ENCODE data around the gene CLIC5.

Gene CLIC5

DNA sequence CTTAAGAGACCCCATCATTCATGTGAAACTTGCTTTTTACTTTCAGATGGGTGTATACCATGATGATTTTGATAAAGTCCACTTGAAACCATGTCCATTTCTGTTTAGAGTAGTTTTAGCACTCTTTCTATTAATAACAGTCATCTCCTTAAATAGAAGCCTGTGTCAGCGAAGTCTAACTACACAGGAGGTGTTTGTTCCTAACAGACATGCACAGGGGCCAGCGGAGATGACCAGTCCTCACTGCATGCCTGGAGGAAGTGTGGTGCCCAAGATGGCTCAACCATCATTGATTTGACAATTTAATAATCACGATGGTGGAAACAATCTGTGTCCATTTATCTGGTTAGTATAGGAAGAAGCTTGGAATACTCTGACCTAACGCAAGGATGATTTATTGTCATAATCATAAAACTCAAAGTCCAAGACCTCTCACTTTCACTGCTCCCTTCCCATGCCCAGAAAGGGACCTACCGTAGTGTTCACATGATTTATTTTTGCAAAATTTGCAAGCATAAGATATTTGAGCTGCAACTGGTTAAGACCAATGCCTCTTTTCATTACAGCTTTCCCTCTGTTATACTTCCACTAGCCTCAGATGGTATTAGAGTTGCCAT lies 31.0 kb upstream of the CLIC5 start:
- Mint-ChIP-seq H3K27me3 (no peaks in the 10 kb centered on the region), H3K27ac (no peak overlapping the region), H3K4me1 (peaks cover 17% of the 10 kb centered on the region), H3K9me3 (peaks cover 3% of the 10 kb centered on the region), H3K4me3 (no peak overlapping the region), H3K36me3 (ENCODE audit: low read depth) (no peaks in the 10 kb centered on the region)
- no peak for ATAC-seq
- no peak for DNase-seq

DNA sequence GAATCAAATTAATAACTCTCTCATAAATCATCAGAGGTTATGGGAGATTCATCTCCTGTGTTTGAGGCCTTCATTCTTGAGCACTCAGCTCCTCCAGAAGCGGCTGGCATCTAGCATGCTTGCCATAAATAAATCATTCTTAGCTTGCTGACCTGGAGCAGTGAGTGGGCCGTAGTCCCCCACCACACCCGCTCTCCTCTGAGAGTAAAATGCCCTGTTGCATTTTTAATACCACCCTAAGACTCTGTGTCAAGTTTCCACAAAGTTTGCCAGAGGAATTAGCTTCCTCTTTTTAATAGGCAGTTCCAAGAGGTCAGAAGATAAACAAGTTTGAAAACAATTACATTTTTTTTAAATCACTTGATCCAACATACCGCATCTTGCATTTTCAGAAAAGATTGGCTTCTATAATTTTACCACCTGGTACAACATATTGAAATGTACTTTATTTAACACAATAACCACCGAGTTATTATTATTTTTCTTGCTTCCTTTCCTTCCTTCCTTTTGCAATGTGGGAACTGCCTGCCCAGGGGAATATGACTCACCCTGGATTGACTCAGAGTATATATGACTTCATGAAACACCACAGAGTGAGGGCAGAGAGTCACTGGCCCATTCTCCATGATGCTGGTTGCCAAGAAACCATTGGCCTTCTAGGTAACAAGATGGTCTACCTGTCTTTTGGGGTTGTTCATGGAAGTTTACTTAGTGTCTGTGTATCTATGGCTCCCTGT lies 29.4 kb upstream of the CLIC5 start:
- DNase-seq, result no peak
- no peaks in the 10 kb centered on the region for H3K36me3 Mint-ChIP-seq (ENCODE audit: low read depth)

DNA sequence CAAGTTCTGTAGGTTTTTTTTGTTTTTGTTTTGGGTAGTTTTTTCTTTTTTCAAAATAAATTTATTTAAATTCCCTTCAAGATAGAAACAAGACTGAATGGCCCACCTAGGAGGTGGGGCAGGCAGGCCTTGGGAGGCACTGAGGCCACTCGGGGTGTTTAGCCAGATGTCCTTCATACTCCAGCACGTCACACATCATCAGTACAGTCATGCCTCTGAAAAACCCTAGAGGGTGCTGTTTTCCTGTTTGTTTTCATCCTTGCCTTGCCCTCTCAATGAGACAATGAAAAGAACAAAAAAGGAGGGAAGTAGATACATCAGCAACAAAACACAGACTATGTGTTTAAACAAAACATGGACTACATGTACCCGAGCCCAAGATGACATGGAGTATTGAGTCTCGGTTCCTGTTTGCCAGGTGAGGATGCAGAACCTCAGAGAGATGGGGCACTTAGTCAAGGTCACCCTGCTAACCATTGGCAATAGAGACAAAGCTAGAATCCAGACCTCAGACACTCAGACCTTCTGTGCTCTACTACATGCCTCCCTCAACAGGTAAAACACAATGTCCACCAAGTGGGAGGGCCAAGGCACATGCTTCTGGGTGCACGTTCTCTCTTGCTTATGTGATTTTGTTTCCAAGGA lies 26.8 kb upstream of the CLIC5 start:
- H3K4me3 Mint-ChIP-seq, result no peak overlapping the region
- no peak for DNase-seq
- peaks cover 14% of the 10 kb centered on the region for H3K4me1 Mint-ChIP-seq
- H3K36me3 Mint-ChIP-seq (ENCODE audit: low read depth), result no peaks in the 10 kb centered on the region
- no peaks in the 10 kb centered on the region for H3K27me3 Mint-ChIP-seq
- no peak for ATAC-seq
- peaks cover 3% of the 10 kb centered on the region for H3K9me3 Mint-ChIP-seq
- H3K27ac Mint-ChIP-seq, result no peak overlapping the region

More for the DNA sequence above, 29.4 kb upstream of the CLIC5 start:
- Mint-ChIP-seq H3K27me3 (no peaks in the 10 kb centered on the region), H3K9me3 (peaks cover 3% of the 10 kb centered on the region), H3K27ac (peak overlapping the region; percentile 70), H3K4me3 (peak overlapping the region; percentile 16), H3K4me1 (peaks cover 14% of the 10 kb centered on the region)
- peak; percentile 91 for ATAC-seq

DNA sequence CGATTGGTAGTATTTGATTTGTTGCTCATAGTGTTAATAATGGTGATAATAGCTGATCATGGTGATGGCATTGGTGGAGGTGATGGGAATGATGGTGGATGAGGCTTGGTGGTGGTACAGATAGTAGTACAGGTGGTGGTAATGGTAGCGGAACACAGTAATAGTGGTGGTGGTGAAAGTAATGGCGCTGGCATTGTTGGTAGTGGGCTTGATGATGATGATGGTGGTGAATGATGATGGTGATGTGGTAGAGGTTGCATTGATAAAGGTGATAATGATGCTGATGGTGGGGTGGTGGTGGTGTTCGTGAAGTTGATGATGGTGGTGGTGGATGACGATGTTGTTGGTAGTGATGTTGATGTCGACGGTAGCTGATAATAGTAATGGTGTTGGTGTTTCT lies 24.6 kb upstream of the CLIC5 start:
- Mint-ChIP-seq H3K27me3 (no peaks in the 10 kb centered on the region), H3K4me1 (peaks cover 6% of the 10 kb centered on the region), H3K36me3 (ENCODE audit: low read depth) (no peaks in the 10 kb centered on the region), H3K4me3 (no peak overlapping the region), H3K9me3 (peaks cover under 1% of the 10 kb centered on the region), H3K27ac (no peak overlapping the region)
- ATAC-seq, result no peak
- no peak for DNase-seq

DNA sequence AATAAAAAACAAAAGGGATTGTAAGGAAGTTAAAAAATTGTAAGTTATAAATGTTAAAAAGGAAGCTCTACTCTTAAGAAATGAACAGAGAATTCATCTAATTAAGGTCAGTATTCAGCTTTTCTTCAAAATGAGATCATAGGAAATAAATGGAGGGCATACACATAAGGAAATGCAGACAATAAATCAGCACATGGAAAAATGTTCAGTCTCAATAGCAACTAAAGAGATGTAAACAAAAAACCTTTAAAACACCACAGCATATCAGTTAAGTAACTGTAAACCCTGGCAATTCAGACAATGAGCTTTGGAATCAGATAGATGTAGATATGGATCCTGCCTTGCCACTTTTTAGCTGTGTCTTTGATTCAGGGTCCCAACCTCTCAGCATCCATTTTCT lies 24.0 kb upstream of the CLIC5 start:
- Mint-ChIP-seq H3K9me3 (no peaks in the 10 kb centered on the region), H3K4me3 (no peak overlapping the region), H3K4me1 (no peaks in the 10 kb centered on the region), H3K36me3 (ENCODE audit: low read depth) (no peaks in the 10 kb centered on the region), H3K27me3 (no peaks in the 10 kb centered on the region), H3K27ac (no peak overlapping the region)
- DNase-seq, result no peak
- ATAC-seq, result no peak

DNA sequence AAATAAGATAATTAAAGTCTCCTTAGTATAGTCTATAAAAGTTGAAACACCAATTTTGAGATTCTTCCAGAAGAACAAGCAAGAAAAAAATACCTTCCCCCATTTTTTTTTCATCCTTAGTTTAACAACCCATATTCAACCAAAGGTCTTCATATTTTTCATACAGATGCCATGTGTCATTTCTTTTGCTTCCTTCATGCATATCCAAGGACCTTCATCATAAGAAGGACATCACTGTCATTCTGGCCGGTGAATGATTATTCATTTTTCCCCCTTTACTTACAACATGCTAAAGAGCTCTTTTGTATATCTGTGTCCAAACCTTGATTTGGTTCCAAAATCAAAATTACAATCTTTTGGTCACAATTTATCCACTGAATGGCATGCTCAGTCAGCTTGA lies 21.3 kb upstream of the CLIC5 start:
- no peak for DNase-seq
- no peak for ATAC-seq
- H3K27ac Mint-ChIP-seq, result no peak overlapping the region
- H3K27me3 Mint-ChIP-seq, result no peaks in the 10 kb centered on the region
- H3K9me3 Mint-ChIP-seq, result no peaks in the 10 kb centered on the region
- no peak overlapping the region for H3K4me3 Mint-ChIP-seq
- no peaks in the 10 kb centered on the region for H3K4me1 Mint-ChIP-seq
- H3K36me3 Mint-ChIP-seq (ENCODE audit: low read depth), result no peaks in the 10 kb centered on the region

DNA sequence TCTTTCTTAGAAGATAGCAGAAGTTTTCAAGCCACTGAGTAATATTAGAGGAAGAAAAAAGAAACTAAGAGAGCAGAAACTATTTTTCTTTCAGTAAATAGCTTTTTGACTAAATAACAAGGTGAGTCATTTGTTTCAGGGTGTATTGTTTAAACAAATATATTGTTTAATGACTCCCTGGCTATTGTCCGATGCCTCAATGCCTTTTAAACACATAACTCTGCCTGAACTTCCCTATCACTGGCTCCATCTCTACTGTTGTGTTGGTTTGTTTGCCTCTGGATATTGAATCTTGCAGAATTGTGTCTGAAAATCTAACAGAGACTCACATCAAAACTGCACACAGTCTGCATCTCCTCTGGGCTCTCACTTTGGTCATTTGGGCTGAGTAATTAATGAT lies 19.6 kb upstream of the CLIC5 start:
- Mint-ChIP-seq H3K27me3 (no peaks in the 10 kb centered on the region), H3K4me3 (no peak overlapping the region), H3K4me1 (no peaks in the 10 kb centered on the region), H3K9me3 (no peaks in the 10 kb centered on the region), H3K27ac (no peak overlapping the region), H3K36me3 (ENCODE audit: low read depth) (no peaks in the 10 kb centered on the region)
- ATAC-seq (no peak), DNase-seq (no peak)

DNA sequence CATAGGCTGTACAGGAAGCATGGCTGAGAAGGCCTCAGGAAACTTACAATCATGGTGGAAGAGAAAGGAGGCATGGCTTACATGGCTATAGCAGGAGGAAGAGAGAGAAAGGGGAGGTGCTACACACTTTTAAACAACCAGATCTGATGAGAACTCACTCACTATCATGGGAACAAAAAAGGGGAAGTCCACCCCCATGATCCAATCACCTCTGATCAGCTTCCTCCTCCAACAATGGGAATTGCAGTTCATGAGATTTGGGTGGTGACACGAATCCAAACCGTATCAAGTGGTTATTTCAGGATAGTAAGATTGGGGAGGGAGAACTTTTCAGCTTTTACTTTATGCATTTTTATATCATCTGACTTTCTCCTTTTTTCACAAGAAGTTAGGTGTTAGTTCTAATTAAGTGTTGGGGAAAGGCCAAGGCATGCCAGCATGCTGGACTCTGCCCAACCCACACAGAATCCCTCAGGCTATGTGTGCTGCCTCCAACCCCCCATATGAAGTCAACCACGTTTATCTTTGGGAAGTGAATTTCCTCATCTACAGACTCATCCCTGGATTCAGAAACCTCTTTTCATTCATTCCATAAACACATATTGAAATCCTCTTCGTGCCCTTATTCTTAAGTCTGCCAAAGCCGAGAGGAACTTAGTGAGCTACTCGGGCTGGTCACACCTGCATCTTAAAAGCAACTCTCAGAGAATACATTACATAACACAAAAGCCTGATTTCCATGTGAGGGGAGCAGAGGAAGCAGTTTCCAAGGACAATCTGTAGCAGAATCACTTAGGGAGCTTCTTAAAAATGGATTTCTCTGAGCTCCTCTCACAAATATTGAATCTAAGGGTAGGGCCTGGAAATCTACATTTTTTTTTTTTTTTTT lies 16.7 kb upstream of the CLIC5 start:
- Mint-ChIP-seq H3K4me1 (no peaks in the 10 kb centered on the region), H3K36me3 (ENCODE audit: low read depth) (no peaks in the 10 kb centered on the region), H3K27me3 (no peaks in the 10 kb centered on the region), H3K9me3 (no peaks in the 10 kb centered on the region), H3K27ac (no peak overlapping the region), H3K4me3 (no peak overlapping the region)
- no peak for DNase-seq
- ATAC-seq, result no peak

DNA sequence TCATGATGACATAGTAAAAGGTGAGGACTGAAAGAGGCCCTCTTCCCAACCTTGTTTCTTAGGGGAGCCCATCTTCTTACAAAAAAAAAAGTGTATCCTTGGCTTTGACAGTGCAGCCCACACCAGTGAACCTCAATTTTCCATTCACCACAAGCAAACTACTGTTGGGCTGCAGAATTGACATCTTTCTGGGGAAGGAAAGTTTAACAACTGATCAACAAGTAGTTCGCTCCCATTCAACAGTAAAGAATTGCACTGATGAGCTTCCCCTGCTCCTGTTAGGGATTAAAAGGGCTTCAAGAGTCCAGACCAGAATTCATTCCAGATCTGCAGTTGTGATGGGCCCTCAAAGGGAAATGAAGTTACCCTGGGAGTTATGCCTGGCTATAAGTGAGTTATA lies 13.9 kb upstream of the CLIC5 start:
- DNase-seq (no peak), ATAC-seq (no peak)
- Mint-ChIP-seq H3K4me3 (no peak overlapping the region), H3K36me3 (ENCODE audit: low read depth) (no peaks in the 10 kb centered on the region), H3K27me3 (no peaks in the 10 kb centered on the region), H3K27ac (no peak overlapping the region), H3K4me1 (no peaks in the 10 kb centered on the region), H3K9me3 (no peaks in the 10 kb centered on the region)

DNA sequence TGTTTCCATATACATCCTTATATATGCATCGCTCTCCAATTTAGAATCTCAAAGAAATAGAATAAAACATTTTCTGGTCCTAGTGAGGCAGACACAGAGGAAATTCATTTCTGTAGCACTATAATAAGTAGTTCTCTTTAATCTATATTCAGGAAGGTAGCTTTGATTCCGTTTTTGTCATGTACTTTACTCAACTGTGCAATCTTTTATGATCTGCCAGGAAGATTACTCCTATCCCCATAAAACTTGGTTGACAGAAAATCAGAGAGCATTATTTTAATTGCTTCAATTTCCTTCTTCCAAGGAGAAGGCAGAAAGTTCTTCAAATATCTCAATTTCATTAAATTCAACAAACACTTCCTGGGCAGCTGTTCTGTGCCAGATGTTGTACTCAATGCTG lies 10.6 kb upstream of the CLIC5 start:
- Mint-ChIP-seq H3K4me1 (peaks cover 7% of the 10 kb centered on the region), H3K9me3 (no peaks in the 10 kb centered on the region), H3K36me3 (ENCODE audit: low read depth) (no peaks in the 10 kb centered on the region), H3K27ac (no peak overlapping the region), H3K4me3 (no peak overlapping the region), H3K27me3 (peaks cover 5% of the 10 kb centered on the region)
- DNase-seq (no peak), ATAC-seq (no peak)

DNA sequence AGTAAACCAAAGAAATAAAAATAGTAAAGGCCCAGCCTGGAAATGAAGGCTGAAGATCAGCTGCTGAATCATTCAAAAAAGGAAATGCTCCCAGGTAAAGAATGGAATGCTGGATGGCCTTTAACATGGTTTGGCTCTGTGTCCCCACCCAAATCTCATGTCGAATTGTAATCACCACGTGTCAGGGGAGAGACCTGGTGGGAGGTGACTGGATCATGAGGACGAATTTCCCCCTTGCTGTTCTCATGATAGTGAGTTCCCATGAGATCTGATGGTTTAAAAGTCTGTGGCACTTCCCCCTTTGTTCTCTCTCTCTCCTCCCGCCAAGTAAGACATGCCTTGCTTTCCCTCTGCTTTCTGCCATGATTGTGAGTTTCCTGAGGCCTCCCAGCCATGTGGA lies 9.9 kb upstream of the CLIC5 start:
- peaks cover 7% of the 10 kb centered on the region for H3K4me1 Mint-ChIP-seq
- no peaks in the 10 kb centered on the region for H3K36me3 Mint-ChIP-seq (ENCODE audit: low read depth)
- no peak for ATAC-seq
- no peak overlapping the region for H3K27ac Mint-ChIP-seq
- no peak overlapping the region for H3K4me3 Mint-ChIP-seq
- DNase-seq, result no peak
- peaks cover 5% of the 10 kb centered on the region for H3K27me3 Mint-ChIP-seq
- H3K9me3 Mint-ChIP-seq, result no peaks in the 10 kb centered on the region

DNA sequence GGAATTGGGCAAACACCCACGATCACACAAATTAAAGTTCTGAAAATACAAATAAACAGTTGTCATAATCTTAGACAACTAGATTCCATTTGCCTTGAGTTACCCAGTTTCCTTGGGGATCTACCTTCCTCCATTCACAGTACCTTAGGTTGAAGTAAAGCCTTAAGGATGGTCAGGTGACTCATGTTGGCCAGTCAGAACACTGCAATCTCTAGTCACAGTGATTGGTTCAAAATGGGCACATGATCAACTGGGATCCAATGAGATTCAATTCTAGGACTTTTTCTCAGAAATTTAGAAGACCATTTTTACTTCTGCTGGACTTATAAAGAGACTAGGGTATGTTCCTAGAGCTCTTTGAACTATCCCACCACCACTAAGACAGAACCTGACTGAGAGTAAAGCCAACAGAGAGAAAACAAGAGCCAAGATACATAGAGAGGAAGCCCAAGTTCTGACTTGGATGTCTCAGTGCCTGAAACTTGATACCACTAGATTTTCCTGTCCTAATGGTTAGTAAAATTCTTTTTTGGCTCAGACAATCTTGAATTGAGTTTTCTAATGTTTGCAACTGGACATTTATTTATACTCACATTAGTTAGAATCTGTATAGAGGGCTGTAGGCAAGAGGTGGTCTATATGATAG lies 8.6 kb upstream of the CLIC5 start:
- Mint-ChIP-seq H3K27ac (no peak overlapping the region), H3K36me3 (ENCODE audit: low read depth) (no peaks in the 10 kb centered on the region), H3K9me3 (no peaks in the 10 kb centered on the region), H3K4me3 (no peak overlapping the region), H3K27me3 (peaks cover 8% of the 10 kb centered on the region), H3K4me1 (peaks cover 7% of the 10 kb centered on the region)
- ATAC-seq (no peak), DNase-seq (no peak)

DNA sequence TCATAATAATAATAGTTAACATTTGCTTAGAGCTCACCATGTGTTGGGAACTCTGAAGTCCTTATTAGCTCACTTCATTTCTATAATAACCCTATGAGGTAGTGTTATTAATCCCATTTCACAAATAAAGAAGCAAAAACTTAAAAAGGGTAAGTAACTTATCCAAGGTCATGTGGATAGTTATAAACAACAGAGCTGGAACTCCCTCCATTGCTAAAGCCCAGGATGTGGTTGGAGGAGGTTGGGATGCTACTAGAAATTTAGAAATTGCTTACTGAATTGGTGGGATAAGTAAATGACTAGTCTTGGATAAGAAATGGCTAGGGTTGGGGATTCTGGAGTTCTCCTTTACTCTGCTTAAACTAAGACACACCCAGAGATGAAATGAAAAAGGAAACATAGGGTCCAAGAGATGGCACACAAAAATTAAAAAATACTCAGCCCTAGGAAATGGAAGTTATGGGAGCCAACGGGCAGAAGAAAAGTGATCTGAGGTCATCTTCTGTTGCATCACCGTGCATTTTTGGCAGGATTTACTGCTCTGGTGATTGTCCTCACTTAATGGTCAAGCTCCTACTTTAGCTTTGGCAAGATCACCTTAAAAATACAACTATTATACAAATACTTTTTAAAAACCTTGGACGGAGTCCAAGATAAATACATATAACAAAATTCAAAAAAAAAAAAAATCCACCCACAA lies 7.7 kb upstream of the CLIC5 start:
- H3K27me3 Mint-ChIP-seq, result peaks cover 8% of the 10 kb centered on the region
- DNase-seq (no peak), ATAC-seq (no peak)
- H3K4me1 Mint-ChIP-seq, result peaks cover 7% of the 10 kb centered on the region
- H3K4me3 Mint-ChIP-seq, result no peak overlapping the region
- no peaks in the 10 kb centered on the region for H3K9me3 Mint-ChIP-seq
- no peaks in the 10 kb centered on the region for H3K36me3 Mint-ChIP-seq (ENCODE audit: low read depth)
- no peak overlapping the region for H3K27ac Mint-ChIP-seq
